Neural progenitor cell (in vitro differentiated cells): ENCODE results near the gene ADAMTS15. TPM values are rescaled to one million over a fixed set of nuclear protein-coding genes. Genes with fewer than 3 reads are reported as not detected.
A peak's percentile ranks its signal among the peaks of the same experiment; 100 is the strongest.

Experiments used
- DNase-seq: peaks from one replicate; pipeline ENCODE4 v3.0.0-alpha.2; 2016; ENCODE audit warnings: low spot score
- H2AFZ ChIP-seq: fragments of 200-600 bp; sonication (generic); replicated peaks from 2 replicates; pipeline ENCODE4 v1.6.1; 2016; ENCODE audit warnings: antibody characterized with exemption
- H3F3A ChIP-seq: fragments of 200-600 bp; sonication (generic); 2 replicates; pipeline ENCODE4 v1.6.1; 2016; ENCODE audit warnings: antibody characterized with exemption, low read depth
- H3K27ac ChIP-seq: fragments of 200-600 bp; sonication (generic); 2 replicates; pipeline ENCODE4 v1.5.1; 2016; ENCODE audit warnings: mild to moderate bottlenecking
- H3K27me3 ChIP-seq: fragments of 200-600 bp; sonication (generic); 2 replicates; pipeline ENCODE4 v1.6.1; 2016; ENCODE audit warnings: mild to moderate bottlenecking, moderate library complexity
- H3K36me3 ChIP-seq: fragments of 200-600 bp; sonication (generic); 2 replicates; pipeline ENCODE4 v1.5.1; 2016
- H3K4me1 ChIP-seq: fragments of 200-600 bp; sonication (generic); 2 replicates; pipeline ENCODE4 v1.6.1; 2016; ENCODE audit warnings: mixed run types
- H3K4me2 ChIP-seq: fragments of 200-600 bp; sonication (generic); 2 replicates; pipeline ENCODE4 v1.6.1; 2016
- H3K4me3 ChIP-seq: fragments of 200-600 bp; sonication (generic); 2 replicates; pipeline ENCODE4 v1.5.1; 2016
- H3K79me2 ChIP-seq: fragments of 200-600 bp; sonication (generic); 2 replicates; pipeline ENCODE4 v1.6.1; 2016; ENCODE audit warnings: low read depth
- H3K9ac ChIP-seq: fragments of 200-600 bp; sonication (generic); 2 replicates; pipeline ENCODE4 v1.6.1; 2016
- H3K9me3 ChIP-seq: fragments of 200-600 bp; sonication (generic); 2 replicates; pipeline ENCODE4 v1.5.1; 2016; ENCODE audit warnings: low read depth
- H4K20me1 ChIP-seq: fragments of 200-600 bp; sonication (generic); 2 replicates; pipeline ENCODE4 v1.6.1; 2016; ENCODE audit warnings: low read depth
- H3K27ac Mint-ChIP-seq: 3 replicates; pipeline ENCODE4 v1.8.0; 2021; ENCODE audit warnings: mixed read lengths
- H3K27me3 Mint-ChIP-seq: 2 replicates; pipeline ENCODE4 v1.8.0; 2022; ENCODE audit warnings: low read depth, mild to moderate bottlenecking, inconsistent platforms, moderate library complexity, mixed read lengths; ENCODE audit not compliant: insufficient read depth
- H3K36me3 Mint-ChIP-seq: 3 replicates; pipeline ENCODE4 v1.8.0; 2021; ENCODE audit warnings: mixed read lengths
- H3K4me1 Mint-ChIP-seq: 3 replicates; pipeline ENCODE4 v1.8.0; 2021; ENCODE audit warnings: mixed read lengths
- H3K4me3 Mint-ChIP-seq: 3 replicates; pipeline ENCODE4 v1.8.0; 2021; ENCODE audit warnings: mild to moderate bottlenecking, moderate library complexity, mixed read lengths
- H3K9me3 Mint-ChIP-seq: 3 replicates; pipeline ENCODE4 v1.8.0; 2020; ENCODE audit warnings: mixed read lengths
- CTCF ChIP-seq: fragments of 200-600 bp; sonication (generic); IDR thresholded peaks from 2 replicates; pipeline ENCODE4 v1.5.1; 2017; ENCODE audit warnings: antibody characterized with exemption, mild to moderate bottlenecking
- EZH2 ChIP-seq: fragments of 200-600 bp; sonication (generic); IDR thresholded peaks from 2 replicates; pipeline ENCODE4 v1.6.1; 2017; ENCODE audit warnings: antibody characterized with exemption, mild to moderate bottlenecking, moderate library complexity
- EZH2phosphoT487 ChIP-seq: fragments of 200-600 bp; sonication (generic); IDR thresholded peaks from 2 replicates; pipeline ENCODE4 v1.6.1; 2017; ENCODE audit warnings: antibody characterized with exemption
- total RNA-seq: library from RNA; depleted of rRNA; stranded (reverse); fragments of >200 nt; gene quantifications from 2 replicates; pipeline ENCODE4 v1.2.3, GENCODE V29; 2015; ENCODE audit warnings: low replicate concordance

Gene ADAMTS15
- total RNA-seq, 1 donor from 2014 or later = 0.09 TPM

GRCh38 chr11:130515829-130516553, 67.5 kb downstream of the ADAMTS15 start:
- Mint-ChIP-seq H3K27ac (no peak overlapping the region), H3K9me3 (no peaks in the 10 kb centered on the region), H3K36me3 (no peaks in the 10 kb centered on the region), H3K4me1 (peaks cover 3% of the 10 kb centered on the region), H3K27me3 (peaks cover 5% of the 10 kb centered on the region), H3K4me3 (no peak overlapping the region)
- H3K4me3 ChIP-seq = no peak overlapping the region
- no peaks in the 10 kb centered on the region for H3F3A ChIP-seq
- no peaks in the 10 kb centered on the region for H3K36me3 ChIP-seq
- H4K20me1 ChIP-seq = no peaks in the 10 kb centered on the region
- no peak overlapping the region for H3K4me2 ChIP-seq
- no peaks in the 10 kb centered on the region for H3K79me2 ChIP-seq
- TF ChIP-seq EZH2 = no peak
- no peak for TF ChIP-seq CTCF
- TF ChIP-seq EZH2phosphoT487 = no peak
- H3K27me3 ChIP-seq = no peaks in the 10 kb centered on the region
- H3K27ac ChIP-seq = no peak overlapping the region
- peak overlapping the region; percentile 9 for H2AFZ ChIP-seq
- no peak for DNase-seq
- H3K4me1 ChIP-seq = no peaks in the 10 kb centered on the region
- no peak overlapping the region for H3K9ac ChIP-seq
- no peaks in the 10 kb centered on the region for H3K9me3 ChIP-seq

- peaks cover 5% of the 10 kb centered on the region for H3K4me1 Mint-ChIP-seq
- H3K27me3 ChIP-seq = no peaks in the 10 kb centered on the region
- H3F3A ChIP-seq = no peaks in the 10 kb centered on the region
- no peak for DNase-seq
- H3K9me3 ChIP-seq = no peaks in the 10 kb centered on the region
- H3K4me1 ChIP-seq = no peaks in the 10 kb centered on the region
- peak overlapping the region; percentile 9 for H2AFZ ChIP-seq
- no peaks in the 10 kb centered on the region for H4K20me1 ChIP-seq
- no peak overlapping the region for H3K27ac ChIP-seq
- no peaks in the 10 kb centered on the region for H3K9me3 Mint-ChIP-seq
- peaks cover 3% of the 10 kb centered on the region for H3K27me3 Mint-ChIP-seq
- no peak for TF ChIP-seq CTCF
- TF ChIP-seq EZH2 = no peak
- TF ChIP-seq EZH2phosphoT487 = no peak
- H3K4me3 Mint-ChIP-seq = no peak overlapping the region
- no peak overlapping the region for H3K27ac Mint-ChIP-seq
- no peaks in the 10 kb centered on the region for H3K79me2 ChIP-seq
- H3K36me3 ChIP-seq = no peaks in the 10 kb centered on the region
- H3K4me3 ChIP-seq = no peak overlapping the region
- H3K9ac ChIP-seq = no peak overlapping the region
- no peaks in the 10 kb centered on the region for H3K36me3 Mint-ChIP-seq
- no peak overlapping the region for H3K4me2 ChIP-seq
These were observed 68.4 kb downstream of the ADAMTS15 start for GRCh38 chr11:130516554-130517505.

DNA sequence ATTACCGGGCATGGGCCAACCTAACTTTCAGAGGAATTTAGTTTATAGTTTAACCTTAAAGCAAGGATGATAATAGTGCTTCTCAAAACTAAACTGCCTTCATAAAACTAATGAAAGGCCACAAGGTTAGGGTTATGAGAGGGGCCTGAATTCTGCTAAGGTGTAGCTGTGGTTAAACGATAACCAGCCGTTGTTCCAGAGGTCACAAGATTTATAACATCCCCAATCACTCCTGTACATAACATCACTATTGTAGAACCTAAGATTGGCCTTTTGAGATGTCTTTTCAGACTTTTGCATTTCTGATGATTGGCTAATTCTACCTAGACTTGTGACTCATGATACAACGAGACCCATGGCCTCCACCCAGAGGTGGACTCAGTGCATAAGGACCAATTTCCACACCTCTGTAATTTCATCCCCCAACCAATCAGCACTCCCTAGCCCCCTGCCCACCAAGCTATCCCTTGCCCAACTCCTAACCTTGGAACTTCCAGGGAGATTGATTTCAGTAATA, 69.8 kb downstream of the ADAMTS15 start:
- Histone ChIP-seq H3K79me2 (no peaks in the 10 kb centered on the region), H3K4me3 (no peak overlapping the region), H3K9me3 (no peaks in the 10 kb centered on the region), H3K4me1 (no peaks in the 10 kb centered on the region), H3K4me2 (no peak overlapping the region), H3K27ac (no peak overlapping the region), H3K9ac (no peak overlapping the region), H4K20me1 (no peaks in the 10 kb centered on the region), H3F3A (no peaks in the 10 kb centered on the region), H3K36me3 (no peaks in the 10 kb centered on the region), H3K27me3 (no peaks in the 10 kb centered on the region), H2AFZ (no peak overlapping the region)
- DNase-seq = no peak
- H3K4me3 Mint-ChIP-seq = no peak overlapping the region
- TF ChIP-seq EZH2 (no peak), EZH2phosphoT487 (no peak), CTCF (no peak)
- no peaks in the 10 kb centered on the region for H3K36me3 Mint-ChIP-seq
- H3K9me3 Mint-ChIP-seq = no peaks in the 10 kb centered on the region
- H3K4me1 Mint-ChIP-seq = peaks cover 18% of the 10 kb centered on the region
- H3K27ac Mint-ChIP-seq = no peak overlapping the region
- peaks cover 5% of the 10 kb centered on the region for H3K27me3 Mint-ChIP-seq
